Measurements from ENCODE around the gene ERFE. TPM values are rescaled to one million over a fixed set of nuclear protein-coding genes. Genes with fewer than 3 reads are reported as not detected.

ERFE gene
- polyA plus RNA-seq, 1 of the 3 experiments (the other 2 are of a cell fraction), result 1.3 TPM

DNA sequence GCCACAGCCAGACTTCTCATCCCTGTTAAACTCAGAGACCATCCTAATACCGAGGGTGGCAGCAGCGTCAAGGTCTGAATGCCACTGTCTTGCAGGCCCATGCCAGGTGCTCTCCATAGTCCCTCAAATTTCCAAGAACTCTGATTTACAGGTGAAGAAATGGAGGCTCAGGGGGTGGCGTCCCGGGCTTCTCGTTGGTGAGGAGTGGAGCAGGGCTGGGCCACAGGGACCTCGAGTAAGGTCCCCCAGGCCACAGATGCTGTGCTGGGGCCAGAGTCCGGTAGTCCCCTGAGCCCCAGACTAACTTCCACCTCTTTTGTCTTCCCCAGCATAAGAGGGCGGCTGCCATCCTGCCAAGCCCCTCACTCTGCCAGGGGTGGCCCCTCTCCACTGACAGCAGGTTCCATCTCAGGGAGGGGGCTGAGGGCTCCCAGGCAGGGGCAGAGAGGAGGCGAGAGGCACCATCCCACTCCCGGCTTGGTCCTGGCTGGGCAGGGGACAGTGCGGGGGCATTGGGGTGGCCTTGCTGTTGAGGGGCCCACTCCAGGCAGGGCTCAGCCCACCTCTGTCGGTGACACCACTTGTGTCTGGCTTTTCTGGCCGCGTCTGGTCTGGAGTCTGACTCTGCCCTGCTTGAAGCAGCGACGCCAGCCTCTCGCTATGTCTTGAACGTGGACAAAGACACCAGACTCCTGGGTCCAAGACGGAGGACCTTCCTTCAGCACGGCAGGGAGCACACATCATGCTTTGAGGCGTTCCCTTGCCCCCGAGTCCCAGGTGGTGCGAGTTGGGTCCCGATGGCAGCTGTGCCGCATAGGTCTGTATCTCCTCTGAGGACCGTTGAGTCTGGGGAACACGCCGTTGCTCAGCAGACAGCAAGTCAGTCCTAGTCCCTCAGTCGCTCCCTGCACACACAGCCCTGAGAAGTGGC lies 36.2 kb upstream of the ERFE start:
- Histone ChIP-seq H3K9me3 (no peaks in the 10 kb centered on the region), H3K27me3 (ENCODE audit: insufficient read depth) (no peaks in the 10 kb centered on the region; the same call in 1 of the 2 replicates), H4K20me1 (ENCODE audit: insufficient read depth) (no peaks in the 10 kb centered on the region), H3K4me2 (no peak overlapping the region), H3F3A (replicated peaks; ENCODE audit: insufficient read depth) (no peaks in the 10 kb centered on the region), H3K4me3 (ENCODE audit: low read depth in 2 of 2, low read length in 1 of 2) (no peak overlapping the region), H3K9ac (no peak overlapping the region), H3K79me2 (ENCODE audit: insufficient read depth) (no peaks in the 10 kb centered on the region), H3K4me1 (ENCODE audit: control insufficient read depth in 1 of 2, insufficient read depth in 2 of 2, low read depth in 1 of 2, low read length in 1 of 2) (no peaks in the 10 kb centered on the region), H3K9me2 (no peaks in the 10 kb centered on the region), H3K27ac (ENCODE audit: low read depth in 2 of 2, low read length in 1 of 2) (no peak overlapping the region), H3K36me3 (replicated peaks in 1 of 2; ENCODE audit: control insufficient read depth in 1 of 2, insufficient read depth in 2 of 2, low read length in 1 of 2) (no peaks in the 10 kb centered on the region), H2AFZ (ENCODE audit: low read depth) (no peak overlapping the region)
- no peak for DNase-seq
- 71% methylated on average over 19 of the region's 29 CpGs for WGBS (ENCODE audit: low lambda C conversion rate)
- ChIA-PET CTCF (no interaction called here), POLR2A (no interaction called here)
- TF ChIP-seq, protein P1, sequence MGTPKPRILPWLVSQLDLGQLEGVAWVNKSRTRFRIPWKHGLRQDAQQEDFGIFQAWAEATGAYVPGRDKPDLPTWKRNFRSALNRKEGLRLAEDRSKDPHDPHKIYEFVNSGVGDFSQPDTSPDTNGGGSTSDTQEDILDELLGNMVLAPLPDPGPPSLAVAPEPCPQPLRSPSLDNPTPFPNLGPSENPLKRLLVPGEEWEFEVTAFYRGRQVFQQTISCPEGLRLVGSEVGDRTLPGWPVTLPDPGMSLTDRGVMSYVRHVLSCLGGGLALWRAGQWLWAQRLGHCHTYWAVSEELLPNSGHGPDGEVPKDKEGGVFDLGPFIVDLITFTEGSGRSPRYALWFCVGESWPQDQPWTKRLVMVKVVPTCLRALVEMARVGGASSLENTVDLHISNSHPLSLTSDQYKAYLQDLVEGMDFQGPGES (IDR thresholded peaks at IDR 0.05; ENCODE audit: low read depth, low read length), result no peak
- no peak for TF ChIP-seq YY1 (IDR thresholded peaks at IDR 0.05; ENCODE audit: low read depth)

DNA sequence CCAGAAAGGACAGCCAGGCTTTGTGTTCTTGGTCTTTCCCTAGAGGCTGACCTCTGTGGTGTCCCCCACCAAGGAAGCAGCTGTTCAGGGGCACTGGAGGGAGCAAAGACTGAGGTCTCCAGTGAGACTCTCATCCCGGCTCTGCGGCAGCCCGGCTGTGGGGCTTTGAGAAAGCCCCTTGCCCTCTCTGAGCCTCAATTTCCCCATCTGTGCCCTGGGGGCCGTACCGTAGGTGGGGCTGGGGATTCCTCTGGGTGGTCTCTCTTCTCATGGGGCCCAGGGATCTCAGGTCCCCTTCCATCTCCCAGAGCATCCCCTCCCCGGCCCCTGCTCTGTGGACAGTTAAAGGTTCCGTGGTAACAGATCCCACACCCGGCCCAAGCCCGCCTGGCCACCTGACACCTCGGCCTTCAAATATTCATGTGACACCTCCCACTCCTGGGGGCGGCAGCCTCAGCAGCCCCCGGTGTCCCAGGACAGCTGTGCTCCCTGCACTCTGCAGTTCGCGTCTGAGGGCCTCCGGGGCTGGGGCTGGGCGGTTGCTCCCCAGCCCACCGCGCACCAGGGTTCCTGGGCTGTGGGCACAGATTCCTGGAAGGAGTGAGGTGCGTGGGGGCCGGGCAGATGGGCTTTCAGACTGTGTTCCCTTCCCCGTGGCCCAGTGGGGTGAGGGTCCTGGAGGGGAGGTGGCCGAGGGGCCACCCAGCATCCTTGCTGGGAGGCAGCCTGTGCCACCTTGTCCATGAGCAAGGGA lies 35.4 kb upstream of the ERFE start:
- TF ChIP-seq TCF12 (IDR thresholded peaks at IDR 0.05) (no peak), EZH2phosphoT487 (IDR thresholded peaks at IDR 0.05; ENCODE audit: borderline replicate concordance, low read depth) (no peak), FOSL2 (IDR thresholded peaks at IDR 0.05; ENCODE audit: borderline replicate concordance, low read depth) (no peak), USF1 (IDR thresholded peaks at IDR 0.05; ENCODE audit: borderline replicate concordance, low read depth) (no peak), RAD21 (IDR thresholded peaks at IDR 0.05; ENCODE audit: low read length) (no peak), GABPA (IDR thresholded peaks at IDR 0.05; ENCODE audit: low read depth) (no peak), SMC3 (IDR thresholded peaks at IDR 0.05; ENCODE audit: low read depth, low read length) (no peak), POLR2AphosphoS5 (IDR thresholded peaks at IDR 0.05; ENCODE audit: low read depth, low read length) (no peak), MXI1 (IDR thresholded peaks at IDR 0.05; ENCODE audit: low read depth, low read length) (no peak), SIN3A (IDR thresholded peaks at IDR 0.05; ENCODE audit: borderline replicate concordance, low read depth, low read length) (no peak), ZBTB33 (IDR thresholded peaks at IDR 0.05; ENCODE audit: borderline replicate concordance, low read depth) (no peak)
- TF ChIP-seq, protein P2, sequence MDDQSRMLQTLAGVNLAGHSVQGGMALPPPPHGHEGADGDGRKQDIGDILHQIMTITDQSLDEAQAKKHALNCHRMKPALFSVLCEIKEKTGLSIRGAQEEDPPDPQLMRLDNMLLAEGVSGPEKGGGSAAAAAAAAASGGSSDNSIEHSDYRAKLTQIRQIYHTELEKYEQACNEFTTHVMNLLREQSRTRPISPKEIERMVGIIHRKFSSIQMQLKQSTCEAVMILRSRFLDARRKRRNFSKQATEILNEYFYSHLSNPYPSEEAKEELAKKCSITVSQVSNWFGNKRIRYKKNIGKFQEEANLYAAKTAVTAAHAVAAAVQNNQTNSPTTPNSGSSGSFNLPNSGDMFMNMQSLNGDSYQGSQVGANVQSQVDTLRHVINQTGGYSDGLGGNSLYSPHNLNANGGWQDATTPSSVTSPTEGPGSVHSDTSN (IDR thresholded peaks at IDR 0.05), result no peak
- TF ChIP-seq, protein P3, sequence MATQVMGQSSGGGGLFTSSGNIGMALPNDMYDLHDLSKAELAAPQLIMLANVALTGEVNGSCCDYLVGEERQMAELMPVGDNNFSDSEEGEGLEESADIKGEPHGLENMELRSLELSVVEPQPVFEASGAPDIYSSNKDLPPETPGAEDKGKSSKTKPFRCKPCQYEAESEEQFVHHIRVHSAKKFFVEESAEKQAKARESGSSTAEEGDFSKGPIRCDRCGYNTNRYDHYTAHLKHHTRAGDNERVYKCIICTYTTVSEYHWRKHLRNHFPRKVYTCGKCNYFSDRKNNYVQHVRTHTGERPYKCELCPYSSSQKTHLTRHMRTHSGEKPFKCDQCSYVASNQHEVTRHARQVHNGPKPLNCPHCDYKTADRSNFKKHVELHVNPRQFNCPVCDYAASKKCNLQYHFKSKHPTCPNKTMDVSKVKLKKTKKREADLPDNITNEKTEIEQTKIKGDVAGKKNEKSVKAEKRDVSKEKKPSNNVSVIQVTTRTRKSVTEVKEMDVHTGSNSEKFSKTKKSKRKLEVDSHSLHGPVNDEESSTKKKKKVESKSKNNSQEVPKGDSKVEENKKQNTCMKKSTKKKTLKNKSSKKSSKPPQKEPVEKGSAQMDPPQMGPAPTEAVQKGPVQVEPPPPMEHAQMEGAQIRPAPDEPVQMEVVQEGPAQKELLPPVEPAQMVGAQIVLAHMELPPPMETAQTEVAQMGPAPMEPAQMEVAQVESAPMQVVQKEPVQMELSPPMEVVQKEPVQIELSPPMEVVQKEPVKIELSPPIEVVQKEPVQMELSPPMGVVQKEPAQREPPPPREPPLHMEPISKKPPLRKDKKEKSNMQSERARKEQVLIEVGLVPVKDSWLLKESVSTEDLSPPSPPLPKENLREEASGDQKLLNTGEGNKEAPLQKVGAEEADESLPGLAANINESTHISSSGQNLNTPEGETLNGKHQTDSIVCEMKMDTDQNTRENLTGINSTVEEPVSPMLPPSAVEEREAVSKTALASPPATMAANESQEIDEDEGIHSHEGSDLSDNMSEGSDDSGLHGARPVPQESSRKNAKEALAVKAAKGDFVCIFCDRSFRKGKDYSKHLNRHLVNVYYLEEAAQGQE (IDR thresholded peaks at IDR 0.05; ENCODE audit: low read depth, low read length), result no peak
- no peak for DNase-seq
- H3K27me3 ChIP-seq (ENCODE audit: insufficient read depth), result no peaks in the 10 kb centered on the region
- no peaks in the 10 kb centered on the region for H3K79me2 ChIP-seq (ENCODE audit: insufficient read depth)
- H3K4me2 ChIP-seq, result no peak overlapping the region
- H3K4me3 ChIP-seq (ENCODE audit: low read depth in 2 of 2, low read length in 1 of 2), result no peak overlapping the region
- ChIA-PET CTCF (interaction anchor here (0.9 kb wide), 1 partner anchor 10 kb away, joined by 3 read pairs; no protein-coding TSS in a partner anchor), POLR2A (no interaction called here)
- WGBS (ENCODE audit: low lambda C conversion rate), result 43% methylated on average over 4 of the region's 22 CpGs
- H3K36me3 ChIP-seq (replicated peaks in 1 of 2; ENCODE audit: control insufficient read depth in 1 of 2, insufficient read depth in 2 of 2, low read length in 1 of 2), result no peaks in the 10 kb centered on the region
- H3K9me3 ChIP-seq, result no peaks in the 10 kb centered on the region
- no peak overlapping the region for H3K27ac ChIP-seq (ENCODE audit: low read depth in 2 of 2, low read length in 1 of 2)
- no peaks in the 10 kb centered on the region for H4K20me1 ChIP-seq (ENCODE audit: insufficient read depth)
- H2AFZ ChIP-seq (ENCODE audit: low read depth), result no peak overlapping the region
- no peaks in the 10 kb centered on the region for H3K9me2 ChIP-seq
- no peak overlapping the region for H3K9ac ChIP-seq
- no peaks in the 10 kb centered on the region for H3F3A ChIP-seq (replicated peaks; ENCODE audit: insufficient read depth)
- no peaks in the 10 kb centered on the region for H3K4me1 ChIP-seq (ENCODE audit: control insufficient read depth in 1 of 2, insufficient read depth in 2 of 2, low read depth in 1 of 2, low read length in 1 of 2)
